H9 (cell line): ENCODE data around the gene HASPIN. TPM values are rescaled to one million over a fixed set of nuclear protein-coding genes. Genes with fewer than 3 reads are reported as not detected.

Experiments
- DNase-seq: peaks from one replicate; pipeline ENCODE4 v3.0.0-alpha.2; 2017
- H2AFZ ChIP-seq: one replicate; pipeline ENCODE4 v1.6.1; 2013; ENCODE audit warnings: mild to moderate bottlenecking, low read length, control low read depth, moderate library complexity
- H2AK5ac ChIP-seq: 2 replicates; pipeline ENCODE4 v1.6.1; 2013; ENCODE audit warnings: low read length, control low read depth, mixed read lengths; ENCODE audit not compliant: insufficient read length
- H2BK120ac ChIP-seq: one replicate; pipeline ENCODE4 v1.6.1; 2013; ENCODE audit warnings: low read depth, mild to moderate bottlenecking, low read length, control low read depth, inconsistent platforms; ENCODE audit not compliant: poor library complexity, severe bottlenecking
- H2BK12ac ChIP-seq: 2 replicates; pipeline ENCODE4 v1.6.1; 2013; ENCODE audit warnings: low read length, control low read depth, mixed read lengths, low read depth; ENCODE audit not compliant: insufficient read length
- H2BK15ac ChIP-seq: 2 replicates; pipeline ENCODE4 v1.6.1; 2013; ENCODE audit warnings: low read depth, low read length, control low read depth
- H2BK20ac ChIP-seq: one replicate; pipeline ENCODE4 v1.6.1; 2013; ENCODE audit warnings: low read depth, mild to moderate bottlenecking, low read length, control low read depth, inconsistent platforms; ENCODE audit not compliant: poor library complexity, severe bottlenecking
- H2BK5ac ChIP-seq: 2 replicates; pipeline ENCODE4 v1.6.1; 2013; ENCODE audit warnings: low read length, control low read depth, mixed read lengths; ENCODE audit not compliant: insufficient read length
- H3K14ac ChIP-seq: 2 replicates; pipeline ENCODE4 v1.6.1; 2013; ENCODE audit warnings: low read length, control low read depth; ENCODE audit not compliant: insufficient read depth
- H3K18ac ChIP-seq: 2 replicates; pipeline ENCODE4 v1.6.1; 2013; ENCODE audit warnings: low read depth, mild to moderate bottlenecking, mixed read lengths, low read length, control low read depth; ENCODE audit not compliant: insufficient read length
- H3K23ac ChIP-seq: 2 replicates; pipeline ENCODE4 v1.6.1; 2013; ENCODE audit warnings: low read length, control low read depth, mixed read lengths, low read depth; ENCODE audit not compliant: insufficient read length
- H3K23me2 ChIP-seq: 2 replicates; pipeline ENCODE4 v1.6.1; 2013; ENCODE audit warnings: low read depth, mild to moderate bottlenecking, mixed read lengths, low read length, control low read depth; ENCODE audit not compliant: insufficient read length, poor library complexity, severe bottlenecking
- H3K27ac ChIP-seq: 2 replicates; pipeline ENCODE4 v1.5.1; 2013; ENCODE audit warnings: low read length, control low read depth, mixed read lengths, low read depth; ENCODE audit not compliant: insufficient read length
- H3K27me3 ChIP-seq: 2 replicates; pipeline ENCODE4 v1.6.1; 2013; ENCODE audit warnings: low read length, control low read depth, inconsistent platforms; ENCODE audit not compliant: insufficient read depth
- H3K4ac ChIP-seq: 2 replicates; pipeline ENCODE4 v1.6.1; 2013; ENCODE audit warnings: low read depth, mild to moderate bottlenecking, control low read depth, inconsistent platforms, low read length, moderate library complexity
- H3K4me1 ChIP-seq: 2 replicates; pipeline ENCODE4 v1.6.1; 2013; ENCODE audit warnings: low read length, control low read depth, inconsistent platforms; ENCODE audit not compliant: insufficient read depth
- H3K4me2 ChIP-seq: 2 replicates; pipeline ENCODE4 v1.6.1; 2013; ENCODE audit warnings: low read length, control low read depth, mixed read lengths; ENCODE audit not compliant: insufficient read length, insufficient read depth
- H3K56ac ChIP-seq: 2 replicates; pipeline ENCODE4 v1.6.1; 2013; ENCODE audit warnings: low read depth, mild to moderate bottlenecking, mixed read lengths, low read length, control low read depth; ENCODE audit not compliant: insufficient read length
- H3K79me1 ChIP-seq: 2 replicates; pipeline ENCODE4 v1.6.1; 2013; ENCODE audit warnings: low read depth, mild to moderate bottlenecking, moderate library complexity, low read length, control low read depth, inconsistent platforms; ENCODE audit not compliant: insufficient read depth, poor library complexity, severe bottlenecking
- H3K79me2 ChIP-seq: 2 replicates; pipeline ENCODE4 v1.6.1; 2013; ENCODE audit warnings: low read length, control low read depth, inconsistent platforms; ENCODE audit not compliant: insufficient read depth
- H3K9ac ChIP-seq: 2 replicates; pipeline ENCODE4 v1.6.1; 2013; ENCODE audit warnings: low read length, control low read depth, mixed read lengths; ENCODE audit not compliant: insufficient read length; ENCODE audit errors: extremely low read depth
- H3K9me3 ChIP-seq: one replicate; pipeline ENCODE4 v1.6.1; 2013; ENCODE audit warnings: low read depth, low read length, inconsistent platforms; ENCODE audit not compliant: control insufficient read depth
- H3T11ph ChIP-seq: one replicate; pipeline ENCODE4 v1.6.1; 2013; ENCODE audit warnings: mild to moderate bottlenecking, low read length, control low read depth, inconsistent platforms
- H4K20me1 ChIP-seq: one replicate; pipeline ENCODE4 v1.6.1; 2013; ENCODE audit not compliant: control insufficient read depth, insufficient read length, insufficient read depth
- H4K5ac ChIP-seq: 2 replicates; pipeline ENCODE4 v1.6.1; 2013; ENCODE audit warnings: low read depth, mild to moderate bottlenecking, mixed read lengths, low read length, control low read depth; ENCODE audit not compliant: insufficient read length
- H4K8ac ChIP-seq: replicated peaks from 2 replicates; pipeline ENCODE4 v1.6.1; 2013; ENCODE audit warnings: low read length, control low read depth, mixed read lengths, low read depth; ENCODE audit not compliant: insufficient read length
- H4K91ac ChIP-seq: 2 replicates; pipeline ENCODE4 v1.6.1; 2013; ENCODE audit warnings: low read depth, mild to moderate bottlenecking, moderate library complexity, mixed read lengths, low read length, control low read depth; ENCODE audit not compliant: insufficient read length
- H3K27ac Mint-ChIP-seq, 3 experiments: 2 replicates in 2 of 3; 3 replicates in 1 of 3; pipeline ENCODE4 v1.8.0; 2020 to 2021; ENCODE audit warnings: mixed read lengths in 3 of 3, mild to moderate bottlenecking in 1 of 3, moderate library complexity in 1 of 3
- H3K27me3 Mint-ChIP-seq: 2 replicates; pipeline ENCODE4 v1.8.0; 2021; ENCODE audit warnings: low read depth, mild to moderate bottlenecking, moderate library complexity, mixed read lengths
- H3K36me3 Mint-ChIP-seq, 3 experiments: 2 replicates in 2 of 3; 3 replicates in 1 of 3; pipeline ENCODE4 v1.8.0; 2020 to 2021; ENCODE audit warnings: low read depth in 3 of 3, mixed read lengths in 3 of 3; ENCODE audit not compliant: insufficient read depth in 1 of 3
- H3K4me1 Mint-ChIP-seq, 2 experiments: 2 replicates each; pipeline ENCODE4 v1.8.0; 2020; ENCODE audit warnings: mixed read lengths in 2 of 2
- H3K4me3 Mint-ChIP-seq, 2 experiments: 2 replicates in 1 of 2; 3 replicates in 1 of 2; pipeline ENCODE4 v1.8.0; 2020 to 2021; ENCODE audit warnings: mild to moderate bottlenecking in 2 of 2, mixed read lengths in 2 of 2, moderate library complexity in 1 of 2
- H3K9me3 Mint-ChIP-seq, 2 experiments: 2 replicates in 1 of 2; 3 replicates in 1 of 2; pipeline ENCODE4 v1.8.0; 2020; ENCODE audit warnings: mild to moderate bottlenecking in 2 of 2, mixed read lengths in 2 of 2, moderate library complexity in 1 of 2
- CTCF ChIP-seq: fragments of 200-600 bp; sonication (generic); conservative IDR thresholded peaks from 3 replicates; pipeline ENCODE4 v1.8.0; 2021; ENCODE audit warnings: antibody characterized with exemption, mild to moderate bottlenecking
- WGBS: extraction: QIAGEN DNeasy Blood & Tissue Kit; methylation state at CpG from one replicate; pipeline ENCODE4 v1.1.7; 2013; ENCODE audit warnings: missing lambda C conversion rate, low lambda C conversion rate, mixed read lengths; ENCODE audit not compliant: insufficient read length; ENCODE audit errors: extremely low coverage; 5-methylcytosine and 5-hydroxymethylcytosine counted together
- total RNA-seq: library from RNA; stranded (reverse); gene quantifications from 2 replicates; pipeline ENCODE4 v1.2.1, GENCODE V29; 2021

HASPIN gene
- total RNA-seq, 1 experiment from 2014 or later, result 26.6 TPM

- no peak overlapping the region for H3K9ac ChIP-seq
- no peaks in the 10 kb centered on the region for H3K27me3 ChIP-seq
- no peaks in the 10 kb centered on the region for H3K4me1 ChIP-seq
- no peak overlapping the region for H4K91ac ChIP-seq
- no peaks in the 10 kb centered on the region for H3K79me2 ChIP-seq
- no peak overlapping the region for H2BK20ac ChIP-seq
- no peak overlapping the region for H3K4me3 Mint-ChIP-seq
- H3K27ac Mint-ChIP-seq, result no peak overlapping the region
- peaks cover 4% of the 10 kb centered on the region for H3K23me2 ChIP-seq
- no peak overlapping the region for H2AFZ ChIP-seq
- H4K8ac ChIP-seq, result no peak overlapping the region
- H3K56ac ChIP-seq, result no peak overlapping the region
- no peak overlapping the region for H3K4ac ChIP-seq
- no peak overlapping the region for H2BK15ac ChIP-seq
- no peak overlapping the region for H3K18ac ChIP-seq
- no peak overlapping the region for H2BK12ac ChIP-seq
- H3K14ac ChIP-seq, result no peak overlapping the region
- H3K23ac ChIP-seq, result no peak overlapping the region
- peaks cover 3% of the 10 kb centered on the region for H4K20me1 ChIP-seq
- no peak overlapping the region for H3K4me2 ChIP-seq
- no peak for TF ChIP-seq CTCF
- peaks cover 5 to 18% of the 10 kb centered on the region in 2 experiments for H3K4me1 Mint-ChIP-seq
- H3K79me1 ChIP-seq, result no peaks in the 10 kb centered on the region
- no peak for DNase-seq
- no peak overlapping the region for H2AK5ac ChIP-seq
- H2BK120ac ChIP-seq, result no peak overlapping the region
- peaks cover 0 to 4% (median 0%) of the 10 kb centered on the region in 3 experiments; a peak in 1 of 7 replicates for H3K36me3 Mint-ChIP-seq
- WGBS, result no CpG with 5 or more reads among the region's 4 CpGs
- no peak overlapping the region for H3K27ac ChIP-seq
- no peaks in the 10 kb centered on the region for H3K9me3 ChIP-seq
- H3T11ph ChIP-seq, result no peak overlapping the region
- H3K9me3 Mint-ChIP-seq, result no peaks in the 10 kb centered on the region; a peak in 2 of 5 replicates
- no peak overlapping the region for H2BK5ac ChIP-seq
- peaks cover 39% of the 10 kb centered on the region for H3K27me3 Mint-ChIP-seq
- H4K5ac ChIP-seq, result no peak overlapping the region
These were observed 30.6 kb upstream of the HASPIN start for GRCh38 chr17:3693141-3693540.
